HG03103 (cell line): ENCODE data around the gene PIGL.

ENCODE experiments used
- ATAC-seq: cut with Tn5 transposase; IDR thresholded peaks from one replicate; pipeline ENCODE4 v1.9.1; 2021; ENCODE audit warnings: low read depth; ENCODE audit not compliant: unreplicated experiment

PIGL gene

DNA sequence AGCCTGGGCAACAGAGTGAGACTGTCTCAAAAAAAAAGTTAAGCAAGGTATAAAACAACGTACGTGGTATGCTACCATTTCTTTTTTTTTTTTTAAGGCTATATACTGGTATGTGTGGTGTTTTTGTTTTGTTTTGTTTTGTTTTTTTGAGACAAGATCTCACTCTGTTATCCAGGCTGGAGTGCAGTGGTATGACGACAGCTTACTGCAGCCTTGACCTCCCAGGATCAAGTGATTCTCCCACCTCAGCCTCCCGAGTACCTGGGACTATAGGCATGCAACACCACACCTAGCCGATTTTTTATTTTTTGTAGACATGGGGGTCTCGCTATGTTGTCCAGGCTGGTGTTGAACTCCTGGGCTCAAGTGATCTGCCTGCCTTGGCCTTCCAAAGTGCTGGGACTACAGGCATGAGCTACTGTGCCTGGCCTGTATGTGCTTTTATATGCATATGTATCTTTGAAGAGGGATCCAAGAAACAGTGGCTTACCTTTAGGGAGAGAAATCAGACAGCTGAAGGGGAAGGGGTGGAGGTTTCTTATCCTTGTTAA lies 129.8 kb downstream of the PIGL start:
- ATAC-seq = no peak

DNA sequence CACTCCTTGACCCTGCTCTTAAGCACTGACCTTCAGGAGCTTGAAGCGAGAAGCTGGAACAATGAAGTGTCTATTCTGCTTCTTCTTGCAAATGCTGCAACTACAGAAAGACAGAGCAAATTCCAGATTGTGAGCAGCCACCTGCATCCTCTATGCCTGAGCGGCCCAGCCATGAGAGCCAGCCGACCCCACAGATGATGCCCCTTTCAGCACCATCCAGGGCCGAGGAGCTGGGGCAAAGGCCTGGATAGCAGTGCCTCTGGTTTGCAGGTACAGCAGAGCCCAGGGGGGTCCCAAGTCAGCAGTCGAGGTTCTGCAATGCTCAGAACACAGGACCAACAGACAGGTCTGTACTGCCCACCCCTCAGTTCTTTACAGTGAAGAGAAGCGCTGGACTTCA lies 131.6 kb downstream of the PIGL start:
- no peak for ATAC-seq

- no peak for ATAC-seq
Observed at GRCh38 chr17:16349431-16349830, 132.4 kb downstream of the PIGL start.

DNA sequence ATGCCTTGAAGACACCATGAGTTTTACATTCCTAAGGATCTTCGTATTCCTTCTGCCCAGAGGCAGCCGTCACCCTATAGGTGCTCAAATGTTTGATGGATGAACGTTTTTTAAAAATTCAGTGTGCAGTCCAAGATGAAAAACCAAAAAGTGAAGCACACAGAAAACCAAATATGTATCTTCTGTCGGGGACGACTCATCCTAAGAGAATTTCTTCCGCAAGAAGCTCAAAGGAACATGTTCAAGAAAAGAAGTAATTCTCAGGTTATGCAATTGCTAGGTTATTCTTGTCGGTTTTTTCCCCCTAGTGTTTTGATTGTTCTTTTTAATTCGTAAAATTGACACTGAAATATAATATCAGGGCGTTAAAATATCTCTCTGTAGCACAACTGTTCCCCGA lies 134.8 kb downstream of the PIGL start:
- no peak for ATAC-seq

DNA sequence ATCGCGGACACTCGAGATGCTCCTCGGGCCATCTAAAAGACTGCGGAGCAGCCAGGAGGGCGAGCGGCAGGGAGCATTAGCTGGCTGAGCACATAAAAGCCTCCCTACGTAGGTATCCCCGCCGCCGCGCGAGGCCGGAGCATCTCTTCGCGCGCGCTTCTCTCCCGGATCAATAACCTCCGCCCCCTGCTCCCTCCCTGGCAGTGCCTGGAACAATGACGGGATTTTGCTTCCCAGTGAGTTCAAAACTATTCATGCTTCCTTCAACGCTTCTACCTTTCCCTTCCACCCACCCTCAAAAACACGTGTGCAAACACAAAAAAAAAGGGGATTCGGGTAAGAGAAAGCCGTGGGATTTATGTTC lies 135.3 kb downstream of the PIGL start:
- no peak for ATAC-seq

DNA sequence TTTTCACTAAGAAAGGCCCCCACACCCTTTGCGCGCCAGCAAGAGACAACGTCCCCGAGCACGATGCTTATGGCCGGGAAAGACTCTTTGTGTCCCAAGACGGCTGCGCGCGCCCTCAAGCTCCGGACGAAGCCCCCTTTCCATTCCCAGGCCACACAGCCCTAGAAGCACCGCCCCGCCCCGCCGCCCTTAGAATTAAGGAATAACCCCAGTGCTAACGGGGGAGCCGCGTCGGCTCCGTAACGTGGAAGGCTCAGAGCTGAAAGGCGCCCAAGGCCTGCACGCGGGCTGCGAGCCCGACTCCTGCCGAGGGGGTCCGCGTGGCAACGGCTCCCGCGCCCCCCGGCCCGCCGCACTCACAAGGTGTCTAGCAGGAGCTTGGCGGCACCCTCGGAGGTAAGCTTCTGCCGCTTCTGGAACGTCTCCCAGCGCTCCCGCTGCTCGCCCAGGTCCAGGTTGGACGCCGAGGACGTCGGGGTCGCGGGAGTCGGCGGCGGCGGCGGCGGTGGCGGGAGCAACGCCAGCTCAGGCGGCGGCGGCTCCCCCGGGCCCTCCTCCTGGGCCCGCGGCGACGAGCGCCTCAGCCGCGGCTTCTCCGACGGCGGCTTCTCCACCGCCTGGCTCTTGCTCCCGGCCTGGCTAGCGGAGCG lies 135.8 kb downstream of the PIGL start:
- ATAC-seq = peak; percentile 39

DNA sequence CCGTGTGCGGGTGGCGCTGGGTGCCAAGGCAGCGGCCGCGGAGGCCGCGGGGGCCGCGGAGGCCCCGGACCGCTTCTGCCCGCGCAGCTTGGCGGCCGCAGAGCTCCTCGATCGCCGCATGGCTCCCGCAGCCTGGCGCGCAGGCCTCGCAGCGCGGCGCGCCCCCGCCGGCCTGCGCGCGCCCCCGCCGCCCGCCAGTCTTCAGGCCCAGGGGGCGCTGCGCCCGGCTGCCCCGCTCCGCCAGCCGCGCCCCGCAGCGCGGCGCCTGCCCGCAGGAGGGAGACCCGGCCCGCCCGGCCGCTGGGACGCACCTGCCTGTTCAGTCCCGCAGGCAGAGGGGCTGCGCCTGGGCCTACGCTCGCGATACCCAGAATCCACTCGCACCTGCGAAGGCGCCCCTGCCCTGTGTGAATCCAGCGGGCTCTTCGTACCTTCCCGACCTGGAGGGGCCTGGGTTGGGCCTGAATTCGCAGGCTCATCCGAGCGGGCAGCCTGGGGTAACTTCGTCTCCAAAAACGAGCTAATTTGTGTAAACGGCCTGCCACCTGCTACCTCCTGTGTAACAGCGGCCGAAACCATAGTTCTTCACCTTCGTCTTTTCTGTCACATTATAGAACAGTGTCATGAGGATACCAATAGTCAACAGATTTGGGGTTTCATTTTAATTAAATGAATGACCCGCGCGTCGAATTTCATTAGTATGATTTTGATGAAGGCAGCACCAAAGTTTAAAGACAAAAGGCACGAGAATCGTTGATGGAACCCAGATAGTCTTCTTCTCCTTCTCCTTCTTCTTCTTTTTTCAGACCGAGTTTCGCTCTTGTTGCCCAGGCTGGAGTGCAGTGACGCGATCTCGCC lies 136.5 kb downstream of the PIGL start, which contains the start of gene CENPV:
Gene CENPV (minus strand): TSS at position 153 of the 858 bp plus-strand sequence. CDS start 33 bp downstream, at position 120.
- peak; percentile 70 for ATAC-seq

DNA sequence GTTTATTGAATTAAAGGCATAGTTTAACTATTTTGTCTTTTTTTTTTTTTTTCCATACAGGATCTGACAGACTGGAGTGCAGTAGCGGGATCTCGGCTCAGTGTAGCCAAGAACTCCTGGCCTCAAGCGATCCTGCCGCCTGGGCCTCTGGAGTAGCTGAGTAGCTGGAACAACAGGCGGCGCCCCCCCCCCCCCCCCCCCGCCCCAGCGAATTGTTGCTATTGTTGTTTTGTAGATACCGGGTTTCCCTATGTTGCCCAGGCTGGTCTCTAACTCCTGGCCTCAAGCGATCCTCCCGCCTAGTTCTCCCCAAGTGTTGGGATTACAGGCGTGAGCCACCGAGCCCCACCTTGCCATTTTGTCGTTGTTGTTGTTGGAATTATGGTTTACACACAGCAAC lies 137.6 kb downstream of the PIGL start:
- ATAC-seq = no peak

- ATAC-seq = no peak
Observed at GRCh38 chr17:16358394-16358793, 141.4 kb downstream of the PIGL start.

- no peak for ATAC-seq
Observed at GRCh38 chr17:16361874-16362273, 144.9 kb downstream of the PIGL start.

DNA sequence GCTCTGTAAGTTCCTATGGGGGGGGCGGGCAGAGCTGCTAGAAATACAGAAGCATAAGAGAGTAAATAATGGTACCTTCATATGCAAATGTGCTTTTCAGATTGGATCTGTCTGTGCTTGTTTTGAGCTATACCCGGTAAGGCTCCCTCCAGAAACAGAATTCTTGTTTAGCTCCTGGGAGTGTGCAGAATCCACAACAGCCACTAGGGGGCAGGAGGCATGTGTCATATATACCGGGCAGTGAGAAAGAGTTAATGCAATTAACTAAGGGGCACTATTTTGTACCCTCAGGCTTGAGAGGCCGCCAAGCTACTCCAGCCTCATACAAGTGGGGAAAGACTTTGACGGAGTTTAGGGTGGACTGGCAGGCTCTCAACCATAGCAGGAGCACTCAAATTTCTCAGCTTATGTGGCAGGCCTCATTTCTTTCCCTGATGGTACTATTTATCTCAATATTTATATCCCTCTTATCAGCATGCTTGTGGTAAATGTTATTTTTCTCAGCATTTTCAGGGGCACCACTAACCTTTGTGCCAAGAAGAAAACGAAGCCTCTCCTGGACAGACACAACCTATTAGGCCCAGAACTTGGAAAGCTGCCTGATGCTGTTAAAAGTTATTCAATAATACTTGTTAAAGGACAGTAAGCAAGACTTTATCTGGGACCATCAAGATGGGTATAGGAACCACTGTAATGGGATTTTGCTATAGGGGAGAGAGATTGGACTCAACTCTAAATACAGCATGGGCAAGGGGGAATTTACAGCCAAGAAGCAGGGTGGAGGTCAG lies 146.9 kb downstream of the PIGL start:
- peak; percentile 83 for ATAC-seq

DNA sequence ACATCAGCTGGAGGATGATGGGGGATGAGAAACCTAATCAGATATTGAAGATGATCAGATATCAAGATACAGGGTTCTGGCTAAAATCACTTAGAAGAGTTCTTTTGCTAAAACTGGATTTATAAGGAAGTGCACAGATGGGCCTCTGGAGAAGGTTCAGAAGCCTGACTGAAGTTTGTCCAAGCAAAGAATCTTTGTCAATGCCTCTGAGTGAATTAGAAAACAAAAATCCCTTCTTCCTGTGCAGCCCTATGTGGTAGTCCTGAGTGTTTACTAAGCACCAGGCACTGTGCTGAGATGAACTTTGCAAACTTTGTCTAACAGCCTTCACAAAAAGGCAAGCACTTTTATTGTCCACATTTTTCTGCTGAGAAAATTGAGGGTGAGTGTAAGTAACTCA lies 147.6 kb downstream of the PIGL start:
- no peak for ATAC-seq

DNA sequence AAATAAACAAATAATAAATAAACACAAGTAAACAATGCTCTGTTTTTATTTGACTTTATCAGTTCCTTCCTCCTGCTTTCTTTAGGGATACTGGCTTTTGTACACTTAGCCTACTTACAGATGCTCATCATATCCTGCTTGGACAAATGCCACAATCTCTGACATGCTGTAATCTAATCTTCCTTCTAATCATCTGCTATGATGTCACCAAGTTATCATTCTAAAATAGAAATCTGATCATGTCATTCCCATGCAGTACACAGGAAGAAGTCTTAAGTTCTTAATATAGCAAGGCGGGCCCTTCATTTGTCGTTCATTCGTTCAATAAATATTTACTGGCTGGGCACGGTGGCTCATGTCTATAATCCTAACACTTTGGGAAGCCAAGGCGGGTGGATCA lies 154.7 kb downstream of the PIGL start:
- ATAC-seq = no peak

DNA sequence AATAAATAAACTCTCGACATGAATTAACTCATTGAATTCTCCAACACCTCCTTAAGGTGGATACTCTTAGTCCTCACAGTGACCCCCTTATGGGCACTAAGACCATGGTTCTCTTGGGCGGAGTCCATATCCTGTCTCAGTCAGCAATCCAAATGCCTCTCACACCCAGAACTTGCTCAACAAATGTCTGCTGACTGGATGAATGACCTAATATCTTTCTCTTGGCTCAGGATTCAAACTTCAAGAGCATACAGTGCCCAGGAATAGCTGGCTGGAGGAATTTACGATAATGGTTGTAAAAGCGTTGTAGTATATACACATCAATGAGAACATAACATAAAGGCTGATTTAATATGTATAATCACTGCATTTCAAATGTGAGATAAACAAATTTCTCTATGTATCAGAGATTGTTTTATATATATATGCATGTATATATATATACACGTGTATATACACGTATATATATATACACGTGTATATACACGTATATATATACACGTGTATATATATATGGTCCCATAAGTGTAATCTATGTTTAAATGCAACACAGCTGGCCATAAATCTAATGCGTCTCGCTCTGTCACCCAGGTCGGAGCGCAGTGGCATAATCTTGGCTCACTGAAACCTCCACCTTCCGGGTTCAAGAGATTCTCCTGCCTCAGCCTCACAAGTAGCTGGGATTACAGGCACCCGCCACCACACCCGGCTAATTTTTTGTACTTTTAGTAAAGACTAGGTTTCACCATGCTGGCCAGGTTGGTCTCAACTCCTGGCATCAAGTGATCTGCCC lies 157.3 kb downstream of the PIGL start:
- no peak for ATAC-seq
